Activated CD4-positive, alpha-beta memory T cell treated with anti-CD3 and anti-CD28 coated beads for 36 hours (primary cell): Measurements from ENCODE around the gene SLC44A1. TPM values are rescaled to one million over a fixed set of nuclear protein-coding genes. Genes with fewer than 3 reads are reported as not detected.

Experiments used
- CTCF ChIA-PET: fragments of 350-600 bp; sonication (Branson Sonifier 250); formaldehyde crosslinking; loops from one replicate; lab custom pipeline; 2021; ENCODE audit warnings: antibody characterized with exemption, inconsistent platforms; lab: Charles Lee
- POLR2A ChIA-PET: fragments of 350-600 bp; sonication (Branson Sonifier 250); formaldehyde crosslinking; loops from one replicate; lab custom pipeline; 2021; ENCODE audit warnings: antibody characterized with exemption; lab: Charles Lee
- DNase-seq: peaks from one replicate; pipeline ENCODE4 v3.0.0-alpha.2; 2020
- H3K27ac Mint-ChIP-seq: one replicate; pipeline ENCODE4 v1.8.0; 2021; ENCODE audit warnings: mixed read lengths
- H3K27me3 Mint-ChIP-seq: one replicate; pipeline ENCODE4 v1.8.0; 2021; ENCODE audit warnings: mixed read lengths
- H3K36me3 Mint-ChIP-seq: one replicate; pipeline ENCODE4 v1.8.0; 2021; ENCODE audit warnings: mixed read lengths
- H3K4me1 Mint-ChIP-seq: one replicate; pipeline ENCODE4 v1.8.0; 2021; ENCODE audit warnings: low read depth, mixed read lengths
- H3K4me3 Mint-ChIP-seq: one replicate; pipeline ENCODE4 v1.8.0; 2021; ENCODE audit warnings: mild to moderate bottlenecking, mixed read lengths
- H3K9me3 Mint-ChIP-seq: one replicate; pipeline ENCODE4 v1.8.0; 2021; ENCODE audit warnings: mixed read lengths
- intact Hi-C: fragments of 100-400 bp; cut with micrococcal nuclease; formaldehyde crosslinking; loops from one replicate; pipeline ENCODE4 v1.15.1; 2023
- total RNA-seq, 2 experiments: library from RNA; stranded (reverse); gene quantifications; one replicate each; pipeline ENCODE4 v1.2.3, GENCODE V29; 2021

Gene SLC44A1
- total RNA-seq, 2 experiments from 2014 or later, result 11.8 to 12.2 TPM

GRCh38 chr9:105331755-105332154 is 87.3 kb downstream of the SLC44A1 start:
- Mint-ChIP-seq H3K36me3 (peaks cover 3% of the 10 kb centered on the region), H3K9me3 (no peaks in the 10 kb centered on the region), H3K4me1 (peaks cover 8% of the 10 kb centered on the region), H3K27me3 (no peaks in the 10 kb centered on the region), H3K27ac (no peak overlapping the region), H3K4me3 (no peak overlapping the region)
- ChIA-PET POLR2A (no interaction called here), CTCF (no interaction called here)
- no peak for DNase-seq
- intact Hi-C loops, result no loop called here

- no peak for DNase-seq
- ChIA-PET POLR2A (no interaction called here), CTCF (no interaction called here)
- H3K27ac Mint-ChIP-seq, result no peak overlapping the region
- intact Hi-C loops, result no loop called here
- peaks cover 8% of the 10 kb centered on the region for H3K4me1 Mint-ChIP-seq
- H3K36me3 Mint-ChIP-seq, result peaks cover 8% of the 10 kb centered on the region
- no peaks in the 10 kb centered on the region for H3K9me3 Mint-ChIP-seq
- no peaks in the 10 kb centered on the region for H3K27me3 Mint-ChIP-seq
- no peak overlapping the region for H3K4me3 Mint-ChIP-seq
Measured at GRCh38 chr9:105332471-105332870, 88.0 kb downstream of the SLC44A1 start.

GRCh38 chr9:105333076-105333475 is 88.6 kb downstream of the SLC44A1 start:
- POLR2A ChIA-PET, result no interaction called here
- H3K36me3 Mint-ChIP-seq, result peaks cover 8% of the 10 kb centered on the region
- no peak overlapping the region for H3K27ac Mint-ChIP-seq
- DNase-seq, result no peak
- H3K9me3 Mint-ChIP-seq, result no peaks in the 10 kb centered on the region
- intact Hi-C loops, result no loop called here
- H3K27me3 Mint-ChIP-seq, result no peaks in the 10 kb centered on the region
- no peak overlapping the region for H3K4me3 Mint-ChIP-seq
- peaks cover 8% of the 10 kb centered on the region for H3K4me1 Mint-ChIP-seq
- CTCF ChIA-PET, result no interaction called here

- no peak overlapping the region for H3K4me3 Mint-ChIP-seq
- intact Hi-C loops, result no loop called here
- no peaks in the 10 kb centered on the region for H3K27me3 Mint-ChIP-seq
- peaks cover 8% of the 10 kb centered on the region for H3K4me1 Mint-ChIP-seq
- ChIA-PET POLR2A (no interaction called here), CTCF (no interaction called here)
- DNase-seq, result no peak
- no peaks in the 10 kb centered on the region for H3K9me3 Mint-ChIP-seq
- no peak overlapping the region for H3K27ac Mint-ChIP-seq
- peaks cover 8% of the 10 kb centered on the region for H3K36me3 Mint-ChIP-seq
Measured at GRCh38 chr9:105333811-105334210, 89.4 kb downstream of the SLC44A1 start.

- no peak for DNase-seq
- peaks cover 22% of the 10 kb centered on the region for H3K4me1 Mint-ChIP-seq
- peaks cover 8% of the 10 kb centered on the region for H3K36me3 Mint-ChIP-seq
- intact Hi-C loops, result no loop called here
- ChIA-PET POLR2A (no interaction called here), CTCF (no interaction called here)
- H3K27ac Mint-ChIP-seq, result no peak overlapping the region
- H3K9me3 Mint-ChIP-seq, result no peaks in the 10 kb centered on the region
- no peaks in the 10 kb centered on the region for H3K27me3 Mint-ChIP-seq
- no peak overlapping the region for H3K4me3 Mint-ChIP-seq
Measured at GRCh38 chr9:105338308-105338707, 93.9 kb downstream of the SLC44A1 start.

GRCh38 chr9:105339849-105340248 is 95.4 kb downstream of the SLC44A1 start:
- ChIA-PET POLR2A (no interaction called here), CTCF (no interaction called here)
- intact Hi-C loops, result no loop called here
- H3K36me3 Mint-ChIP-seq, result peaks cover 8% of the 10 kb centered on the region
- no peak overlapping the region for H3K4me3 Mint-ChIP-seq
- no peak for DNase-seq
- H3K27me3 Mint-ChIP-seq, result no peaks in the 10 kb centered on the region
- H3K27ac Mint-ChIP-seq, result no peak overlapping the region
- H3K9me3 Mint-ChIP-seq, result no peaks in the 10 kb centered on the region
- H3K4me1 Mint-ChIP-seq, result peaks cover 22% of the 10 kb centered on the region

- ChIA-PET CTCF (no interaction called here), POLR2A (interaction anchor here (0.6 kb wide), 1 partner anchor 74 kb away, joined by 4 read pairs; no protein-coding TSS in a partner anchor)
- no peak for DNase-seq
- no peaks in the 10 kb centered on the region for H3K27me3 Mint-ChIP-seq
- peaks cover 6% of the 10 kb centered on the region for H3K36me3 Mint-ChIP-seq
- no peak overlapping the region for H3K4me3 Mint-ChIP-seq
- no peak overlapping the region for H3K27ac Mint-ChIP-seq
- intact Hi-C loops, result no loop called here
- H3K4me1 Mint-ChIP-seq, result peaks cover 22% of the 10 kb centered on the region
- no peaks in the 10 kb centered on the region for H3K9me3 Mint-ChIP-seq
Measured at GRCh38 chr9:105341434-105342146, 97.1 kb downstream of the SLC44A1 start.

GRCh38 chr9:105342147-105342505 is 97.7 kb downstream of the SLC44A1 start:
- Mint-ChIP-seq H3K4me1 (peaks cover 22% of the 10 kb centered on the region), H3K4me3 (no peak overlapping the region), H3K36me3 (peaks cover under 1% of the 10 kb centered on the region), H3K27ac (no peak overlapping the region), H3K9me3 (no peaks in the 10 kb centered on the region), H3K27me3 (no peaks in the 10 kb centered on the region)
- ChIA-PET CTCF (interaction anchor here (0.7 kb wide), 1 partner anchor 10 kb away, joined by 3 read pairs; no protein-coding TSS in a partner anchor), POLR2A (no interaction called here)
- intact Hi-C loops, result no loop called here
- DNase-seq, result no peak

- H3K36me3 Mint-ChIP-seq, result no peaks in the 10 kb centered on the region
- no peak overlapping the region for H3K27ac Mint-ChIP-seq
- no peaks in the 10 kb centered on the region for H3K9me3 Mint-ChIP-seq
- no peaks in the 10 kb centered on the region for H3K27me3 Mint-ChIP-seq
- H3K4me1 Mint-ChIP-seq, result peaks cover 22% of the 10 kb centered on the region
- intact Hi-C loops, result no loop called here
- no peak for DNase-seq
- no peak overlapping the region for H3K4me3 Mint-ChIP-seq
- CTCF ChIA-PET, result no interaction called here
- POLR2A ChIA-PET, result no interaction called here
Measured at GRCh38 chr9:105344283-105344682, 99.8 kb downstream of the SLC44A1 start.

- ChIA-PET POLR2A (no interaction called here), CTCF (no interaction called here)
- no peak for DNase-seq
- H3K27me3 Mint-ChIP-seq, result no peaks in the 10 kb centered on the region
- no peaks in the 10 kb centered on the region for H3K36me3 Mint-ChIP-seq
- peaks cover 14% of the 10 kb centered on the region for H3K4me1 Mint-ChIP-seq
- H3K9me3 Mint-ChIP-seq, result no peaks in the 10 kb centered on the region
- intact Hi-C loops, result no loop called here
- H3K27ac Mint-ChIP-seq, result no peak overlapping the region
- H3K4me3 Mint-ChIP-seq, result no peak overlapping the region
Measured at GRCh38 chr9:105345626-105346025, 101.2 kb downstream of the SLC44A1 start.

GRCh38 chr9:105346273-105346672 is 101.8 kb downstream of the SLC44A1 start:
- CTCF ChIA-PET, result no interaction called here
- Mint-ChIP-seq H3K27me3 (no peaks in the 10 kb centered on the region), H3K9me3 (no peaks in the 10 kb centered on the region), H3K36me3 (no peaks in the 10 kb centered on the region), H3K4me3 (no peak overlapping the region), H3K27ac (no peak overlapping the region), H3K4me1 (peaks cover 10% of the 10 kb centered on the region)
- no peak for DNase-seq
- POLR2A ChIA-PET, result no interaction called here
- intact Hi-C loops, result no loop called here

GRCh38 chr9:105354448-105354847 is 110.0 kb downstream of the SLC44A1 start:
- H3K27ac Mint-ChIP-seq, result no peak overlapping the region
- H3K4me1 Mint-ChIP-seq, result peaks cover 3% of the 10 kb centered on the region
- DNase-seq, result no peak
- H3K9me3 Mint-ChIP-seq, result no peaks in the 10 kb centered on the region
- ChIA-PET POLR2A (no interaction called here), CTCF (no interaction called here)
- no peaks in the 10 kb centered on the region for H3K27me3 Mint-ChIP-seq
- no peaks in the 10 kb centered on the region for H3K36me3 Mint-ChIP-seq
- intact Hi-C loops, result no loop called here
- H3K4me3 Mint-ChIP-seq, result no peak overlapping the region

GRCh38 chr9:105355781-105356180 is 111.3 kb downstream of the SLC44A1 start:
- H3K27me3 Mint-ChIP-seq, result no peaks in the 10 kb centered on the region
- CTCF ChIA-PET, result no interaction called here
- intact Hi-C loops, result no loop called here
- POLR2A ChIA-PET, result no interaction called here
- H3K27ac Mint-ChIP-seq, result no peak overlapping the region
- peaks cover 12% of the 10 kb centered on the region for H3K4me1 Mint-ChIP-seq
- no peaks in the 10 kb centered on the region for H3K9me3 Mint-ChIP-seq
- no peak overlapping the region for H3K4me3 Mint-ChIP-seq
- H3K36me3 Mint-ChIP-seq, result no peaks in the 10 kb centered on the region
- no peak for DNase-seq
